Neuronal stem cell (in vitro differentiated cells): Measurements from ENCODE around the gene ENOX1.

Experiments
- DNase-seq: peaks from one replicate; pipeline ENCODE4 v3.0.0-alpha.2; 2013; ENCODE audit warnings: low spot score
- H2AFZ ChIP-seq: one replicate; pipeline ENCODE4 v1.6.1; 2013; ENCODE audit warnings: mild to moderate bottlenecking, low read length, inconsistent platforms
- H2AK5ac ChIP-seq: 2 replicates; pipeline ENCODE4 v1.6.1; 2013; ENCODE audit warnings: low read depth, mild to moderate bottlenecking, inconsistent platforms, low read length, moderate library complexity, mixed read lengths
- H2BK120ac ChIP-seq: 2 replicates; pipeline ENCODE4 v1.6.1; 2013; ENCODE audit warnings: low read depth, mild to moderate bottlenecking, inconsistent platforms, low read length, moderate library complexity, mixed read lengths
- H2BK12ac ChIP-seq: one replicate; pipeline ENCODE4 v1.6.1; 2013; ENCODE audit warnings: low read length, inconsistent platforms
- H2BK15ac ChIP-seq: 2 replicates; pipeline ENCODE4 v1.6.1; 2013; ENCODE audit warnings: mild to moderate bottlenecking, low read length, inconsistent platforms, mixed read lengths
- H2BK5ac ChIP-seq: one replicate; pipeline ENCODE4 v1.6.1; 2013; ENCODE audit warnings: inconsistent platforms, mild to moderate bottlenecking, low read length, moderate library complexity
- H3K14ac ChIP-seq: one replicate; pipeline ENCODE4 v1.6.1; 2013; ENCODE audit warnings: low read length, inconsistent platforms
- H3K18ac ChIP-seq: 2 replicates; pipeline ENCODE4 v1.6.1; 2013; ENCODE audit warnings: low read length, inconsistent platforms
- H3K23ac ChIP-seq: 2 replicates; pipeline ENCODE4 v1.6.1; 2013; ENCODE audit warnings: low read depth, mild to moderate bottlenecking, mixed read lengths, low read length, inconsistent platforms; ENCODE audit not compliant: poor library complexity
- H3K27ac ChIP-seq: replicated peaks from 3 replicates; pipeline ENCODE4 v1.5.1; 2013; ENCODE audit warnings: low read length, inconsistent platforms
- H3K27me3 ChIP-seq, 3 experiments: 2 replicates each; pipeline ENCODE4 v1.6.1; 2013; ENCODE audit warnings: low read length in 3 of 3, mild to moderate bottlenecking in 2 of 3, inconsistent platforms in 1 of 3, low read depth in 1 of 3, mixed read lengths in 1 of 3, moderate library complexity in 1 of 3; ENCODE audit not compliant: control insufficient read depth in 3 of 3, insufficient read depth in 3 of 3
- H3K36me3 ChIP-seq, 2 donors: replicated peaks in 1 of 2; 2 replicates each; pipeline ENCODE4 v1.6.1; 2013; ENCODE audit warnings: low read length in 2 of 2; ENCODE audit not compliant: control insufficient read depth in 2 of 2, insufficient read depth in 2 of 2
- H3K4ac ChIP-seq: 2 replicates; pipeline ENCODE4 v1.6.1; 2013; ENCODE audit warnings: inconsistent platforms, mild to moderate bottlenecking, low read length, moderate library complexity
- H3K4me1 ChIP-seq, 2 donors: 1 replicate in 1 of 2; 2 replicates in 1 of 2; pipeline ENCODE4 v1.6.1; 2013; ENCODE audit warnings: low read length in 2 of 2, low read depth in 1 of 2; ENCODE audit not compliant: control insufficient read depth in 2 of 2, insufficient read depth in 1 of 2
- H3K4me2 ChIP-seq: one replicate; pipeline ENCODE4 v1.6.1; 2013; ENCODE audit warnings: mild to moderate bottlenecking, low read length, inconsistent platforms; ENCODE audit not compliant: insufficient read depth, poor library complexity, severe bottlenecking
- H3K4me3 ChIP-seq, 2 donors: 2 replicates each; pipeline ENCODE4 v1.5.1; 2013; ENCODE audit warnings: low read length in 2 of 2, mild to moderate bottlenecking in 2 of 2, inconsistent platforms in 1 of 2, moderate library complexity in 1 of 2
- H3K79me1 ChIP-seq: one replicate; pipeline ENCODE4 v1.6.1; 2013; ENCODE audit warnings: low read depth, mild to moderate bottlenecking, inconsistent platforms, low read length, moderate library complexity
- H3K9ac ChIP-seq: one replicate; pipeline ENCODE4 v1.6.1; 2013; ENCODE audit warnings: mild to moderate bottlenecking, low read depth, low read length, inconsistent platforms; ENCODE audit not compliant: poor library complexity
- H3K9me3 ChIP-seq, 2 donors: replicated peaks in 1 of 2; 2 replicates each; pipeline versions ENCODE3 to v1.6.1; 2013; ENCODE audit warnings: low read length in 2 of 2, mild to moderate bottlenecking in 2 of 2, inconsistent platforms in 1 of 2, low read depth in 1 of 2, mixed read lengths in 1 of 2, moderate library complexity in 1 of 2; ENCODE audit not compliant: control insufficient read depth in 2 of 2, insufficient read depth in 1 of 2
- H4K8ac ChIP-seq: one replicate; pipeline ENCODE4 v1.6.1; 2013; ENCODE audit warnings: low read depth, mild to moderate bottlenecking, inconsistent platforms, low read length, moderate library complexity
- H4K91ac ChIP-seq: one replicate; pipeline ENCODE4 v1.6.1; 2013; ENCODE audit warnings: low read length, low read depth, mild to moderate bottlenecking, inconsistent platforms; ENCODE audit not compliant: poor library complexity
- WGBS, 2 donors: extraction: QIAGEN DNeasy Blood & Tissue Kit; methylation state at CpG; one replicate each; pipeline ENCODE4 v1.1.7; 2013; ENCODE audit warnings: missing lambda C conversion rate in 2 of 2, mixed read lengths in 1 of 2; ENCODE audit not compliant: insufficient read length in 2 of 2, insufficient replicate concordance in 1 of 2; ENCODE audit errors: extremely low coverage in 2 of 2; 5-methylcytosine and 5-hydroxymethylcytosine counted together

The ENOX1 gene

GRCh38 chr13:43364210-43365038 lies 422.3 kb downstream of the ENOX1 start:
- H3K36me3 ChIP-seq = no peaks in the 10 kb centered on the region
- H4K91ac ChIP-seq = no peak overlapping the region
- DNase-seq = no peak
- H3K27ac ChIP-seq = no peak overlapping the region
- no peak overlapping the region for H2AK5ac ChIP-seq
- H3K4me2 ChIP-seq = no peak overlapping the region
- peak overlapping the region; percentile 60 for H2AFZ ChIP-seq
- peaks cover 2 to 22% of the 10 kb centered on the region in 2 donors for H3K4me1 ChIP-seq
- H3K23ac ChIP-seq = no peak overlapping the region
- H3K79me1 ChIP-seq = no peaks in the 10 kb centered on the region
- no CpG with 5 or more reads among the region's 10 CpGs for WGBS, 2 donors
- H3K18ac ChIP-seq = no peak overlapping the region
- H3K9ac ChIP-seq = no peak overlapping the region
- peaks cover 0 to 5% of the 10 kb centered on the region in 2 donors for H3K9me3 ChIP-seq
- no peak overlapping the region for H4K8ac ChIP-seq
- no peak overlapping the region for H2BK15ac ChIP-seq
- no peak overlapping the region for H3K4ac ChIP-seq
- H2BK12ac ChIP-seq = no peak overlapping the region
- no peak overlapping the region for H3K4me3 ChIP-seq
- no peak overlapping the region for H2BK5ac ChIP-seq
- H2BK120ac ChIP-seq = no peak overlapping the region
- no peak overlapping the region for H3K14ac ChIP-seq
- no peaks in the 10 kb centered on the region for H3K27me3 ChIP-seq

DNA sequence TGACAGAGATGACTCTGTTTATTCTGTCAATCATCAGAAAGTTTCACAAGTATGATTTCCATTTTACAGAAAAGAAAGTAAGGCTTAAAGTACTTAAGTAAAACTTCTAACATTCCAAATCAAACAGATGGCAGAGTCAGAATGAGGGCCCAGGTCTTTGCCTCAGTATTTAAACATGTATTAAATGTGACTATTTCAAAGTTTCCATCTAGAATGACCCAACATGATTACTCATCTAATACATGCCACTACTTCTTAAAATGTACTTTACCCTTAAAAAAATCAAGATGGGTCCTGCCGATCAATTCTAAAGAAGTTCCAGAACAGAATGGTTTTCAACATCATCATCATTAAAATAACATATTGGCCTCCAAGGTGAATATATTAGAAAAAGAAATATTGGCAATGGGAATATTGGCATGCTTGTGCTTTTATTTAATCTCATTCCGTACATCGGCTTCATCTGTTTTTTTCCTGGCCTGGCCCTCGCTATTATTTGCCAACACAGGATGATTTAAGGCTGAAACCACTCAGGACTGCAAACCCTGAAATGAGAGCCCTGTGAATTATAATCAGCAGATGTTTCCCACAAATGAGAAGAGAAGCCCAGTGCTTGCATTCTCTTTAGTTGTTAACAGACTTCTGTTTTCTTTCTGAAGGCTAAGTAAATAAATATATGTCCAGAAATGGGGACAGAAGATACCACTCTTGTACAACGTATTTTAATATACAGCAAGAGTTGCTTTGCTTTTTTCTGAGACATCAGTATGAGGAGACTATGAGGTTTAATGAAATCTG lies 423.4 kb downstream of the ENOX1 start:
- no peaks in the 10 kb centered on the region for H3K79me1 ChIP-seq
- H3K27ac ChIP-seq = no peak overlapping the region
- no CpG with 5 or more reads among the region's 5 CpGs for WGBS, 2 donors
- no peak overlapping the region for H2BK15ac ChIP-seq
- H2BK5ac ChIP-seq = no peak overlapping the region
- peaks cover 2 to 22% of the 10 kb centered on the region in 2 donors for H3K4me1 ChIP-seq
- no peaks in the 10 kb centered on the region for H3K36me3 ChIP-seq
- H3K4ac ChIP-seq = no peak overlapping the region
- no peak overlapping the region for H4K91ac ChIP-seq
- H3K14ac ChIP-seq = no peak overlapping the region
- H2BK12ac ChIP-seq = no peak overlapping the region
- no peak overlapping the region for H4K8ac ChIP-seq
- no peak overlapping the region for H3K23ac ChIP-seq
- no peak overlapping the region for H3K4me2 ChIP-seq
- H2BK120ac ChIP-seq = no peak overlapping the region
- no peak overlapping the region for H3K9ac ChIP-seq
- H3K9me3 ChIP-seq = peaks cover 0 to 5% of the 10 kb centered on the region in 2 donors
- H3K18ac ChIP-seq = no peak overlapping the region
- no peak overlapping the region for H2AFZ ChIP-seq
- no peak overlapping the region for H3K4me3 ChIP-seq
- DNase-seq = no peak
- H3K27me3 ChIP-seq = no peaks in the 10 kb centered on the region
- no peak overlapping the region for H2AK5ac ChIP-seq

DNA sequence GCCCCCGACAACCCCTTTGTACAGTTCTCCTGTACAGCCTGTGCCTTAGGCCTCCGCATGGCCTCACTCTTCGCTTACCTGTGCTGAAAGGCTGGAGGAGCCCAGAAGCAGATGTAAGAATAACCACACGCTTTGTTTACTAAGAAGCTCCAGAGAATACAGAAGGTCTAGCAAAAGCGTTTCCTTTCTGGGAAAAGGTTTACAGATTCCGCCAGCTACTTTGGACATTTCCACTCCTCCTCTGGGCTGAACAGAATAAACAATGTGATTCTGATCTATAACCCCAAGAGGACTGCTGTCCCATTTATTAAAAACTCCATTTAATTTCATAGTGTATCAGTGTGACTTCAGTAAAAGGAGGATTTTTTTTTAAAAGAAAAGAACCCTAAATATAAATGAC lies 424.2 kb downstream of the ENOX1 start:
- Histone ChIP-seq H2AFZ (no peak overlapping the region), H2BK120ac (no peak overlapping the region), H3K9ac (no peak overlapping the region), H4K91ac (no peak overlapping the region), H3K4me1 (peaks cover 2 to 18% of the 10 kb centered on the region in 2 donors), H3K27me3 (no peaks in the 10 kb centered on the region), H3K36me3 (no peaks in the 10 kb centered on the region), H3K79me1 (no peaks in the 10 kb centered on the region), H3K4me2 (no peak overlapping the region), H3K4me3 (no peak overlapping the region), H3K27ac (no peak overlapping the region), H4K8ac (no peak overlapping the region), H3K23ac (no peak overlapping the region), H3K18ac (no peak overlapping the region), H2BK12ac (no peak overlapping the region), H2BK15ac (no peak overlapping the region), H3K9me3 (peaks cover 0 to 5% of the 10 kb centered on the region in 2 donors), H3K4ac (no peak overlapping the region), H2BK5ac (no peak overlapping the region), H3K14ac (no peak overlapping the region), H2AK5ac (no peak overlapping the region)
- WGBS, 2 donors = no CpG with 5 or more reads among the region's 6 CpGs
- no peak for DNase-seq
